ENCODE measurements around the gene MED13L.
A peak's percentile ranks its signal among the peaks of the same experiment; 100 is the strongest.

The MED13L gene

GRCh38 chr12:115918763-115919162 lies 358.7 kb downstream of the MED13L start:
- TF ChIP-seq CTCF (IDR thresholded peaks at IDR 0.05) = no peak
- peak; percentile 17 for DNase-seq (ENCODE audit: low spot score)
- no peak overlapping the region for H3K4me3 ChIP-seq
- no peak overlapping the region for H3K27ac ChIP-seq

- peak; percentile 69 for DNase-seq (ENCODE audit: low spot score)
- H3K27ac ChIP-seq = no peak overlapping the region
These were observed 360.4 kb downstream of the MED13L start for GRCh38 chr12:115916910-115917668.

GRCh38 chr12:115914122-115914521 lies 363.4 kb downstream of the MED13L start:
- no peak for TF ChIP-seq CTCF (IDR thresholded peaks at IDR 0.05)
- peak; percentile 11 for DNase-seq (ENCODE audit: low spot score)
- Histone ChIP-seq H3K4me3 (no peak overlapping the region), H3K27ac (no peak overlapping the region)

More at GRCh38 chr12:115916910-115917668, 360.4 kb downstream of the MED13L start:
- peak; percentile 91 for TF ChIP-seq CTCF (IDR thresholded peaks at IDR 0.05)
- peak overlapping the region; percentile 31 for H3K4me3 ChIP-seq

- no peak overlapping the region for H3K4me3 ChIP-seq
- DNase-seq (ENCODE audit: low spot score) = peak; percentile 0
- TF ChIP-seq CTCF (IDR thresholded peaks at IDR 0.05) = no peak
- H3K27ac ChIP-seq = no peak overlapping the region
These were observed 365.1 kb downstream of the MED13L start for GRCh38 chr12:115912440-115912839.

GRCh38 chr12:115911360-115911759 lies 366.1 kb downstream of the MED13L start:
- peak; percentile 12 for DNase-seq (ENCODE audit: low spot score)
- TF ChIP-seq CTCF (IDR thresholded peaks at IDR 0.05) = no peak
- Histone ChIP-seq H3K4me3 (no peak overlapping the region), H3K27ac (no peak overlapping the region)

GRCh38 chr12:115910057-115910456 lies 367.4 kb downstream of the MED13L start:
- DNase-seq (ENCODE audit: low spot score) = no peak
- Histone ChIP-seq H3K4me3 (no peak overlapping the region), H3K27ac (no peak overlapping the region)
- TF ChIP-seq CTCF (IDR thresholded peaks at IDR 0.05) = no peak

Measured in coronary artery (tissue), 2 donors.